Measurements from ENCODE around the gene TAOK1.

TAOK1 gene

DNA sequence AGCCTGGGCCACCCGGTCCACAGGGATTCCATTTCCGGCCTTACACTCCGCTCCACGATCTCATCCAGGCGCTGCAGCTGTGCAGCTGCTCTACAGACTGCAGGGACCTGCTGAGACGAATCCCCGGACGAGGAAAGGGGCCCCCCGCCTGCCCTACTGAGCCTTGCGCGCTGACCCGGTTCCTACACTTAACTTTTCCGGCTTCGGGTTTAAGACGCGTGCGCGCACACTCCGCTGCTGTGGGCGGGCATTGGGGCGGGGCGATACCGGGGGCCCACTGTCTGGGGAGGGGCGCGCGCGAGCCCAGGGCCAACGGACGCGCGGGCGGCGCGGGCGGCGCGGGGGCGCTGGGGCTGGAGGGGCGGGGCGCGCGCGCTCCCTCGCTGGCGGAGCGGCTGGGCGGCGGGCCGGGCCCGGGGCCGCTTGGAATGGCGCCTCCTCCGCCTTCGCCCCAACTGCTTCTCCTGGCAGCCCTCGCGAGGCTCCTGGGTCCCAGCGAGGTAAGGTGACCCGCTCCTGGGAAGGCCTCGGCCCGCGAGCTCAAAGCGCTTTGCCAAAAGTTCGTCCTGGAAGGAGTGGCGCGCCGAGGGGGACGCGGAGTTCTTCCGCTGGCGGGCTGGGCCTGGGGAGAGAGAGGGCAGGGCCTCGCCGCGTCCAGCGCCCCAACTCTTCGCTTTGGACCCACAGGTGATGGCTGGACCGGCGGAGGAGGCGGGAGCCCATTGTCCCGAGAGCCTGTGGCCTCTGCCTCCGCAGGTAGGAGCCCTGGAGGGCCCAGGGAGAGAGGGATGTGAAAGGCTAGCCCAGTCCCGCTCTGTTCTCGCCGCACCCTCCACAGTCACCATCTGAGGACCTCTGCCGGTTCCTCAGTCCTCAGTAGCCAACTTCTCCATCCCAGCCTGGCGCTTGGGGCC, 178.4 kb downstream of the TAOK1 start, which contains the start of gene TP53I13:
Gene TP53I13, plus strand, starts transcription at position 371 of the 914 bp plus-strand sequence. Its CDS starts 58 bp downstream, at position 429.
- Mint-ChIP-seq H3K4me3 (peak within 1 kb of the TSS; percentile 93), H3K27me3 (peaks cover 4% of the 10 kb centered on the region), H3K4me1 (peaks cover 40% of the 10 kb centered on the region), H3K36me3 (peaks cover 19% of the 10 kb centered on the region), H3K27ac (peak within 1 kb of the TSS; percentile 99), H3K9me3 (no peaks in the 10 kb centered on the region)
- CTCF ChIA-PET = interaction anchor here (1.4 to 6.1 kb wide), 5 partner anchors 15 to 525 kb away, joined by 3 to 31 read pairs (median 10); partner anchors contain the start of gene ANKRD13B
- peak; percentile 93 for DNase-seq

DNA sequence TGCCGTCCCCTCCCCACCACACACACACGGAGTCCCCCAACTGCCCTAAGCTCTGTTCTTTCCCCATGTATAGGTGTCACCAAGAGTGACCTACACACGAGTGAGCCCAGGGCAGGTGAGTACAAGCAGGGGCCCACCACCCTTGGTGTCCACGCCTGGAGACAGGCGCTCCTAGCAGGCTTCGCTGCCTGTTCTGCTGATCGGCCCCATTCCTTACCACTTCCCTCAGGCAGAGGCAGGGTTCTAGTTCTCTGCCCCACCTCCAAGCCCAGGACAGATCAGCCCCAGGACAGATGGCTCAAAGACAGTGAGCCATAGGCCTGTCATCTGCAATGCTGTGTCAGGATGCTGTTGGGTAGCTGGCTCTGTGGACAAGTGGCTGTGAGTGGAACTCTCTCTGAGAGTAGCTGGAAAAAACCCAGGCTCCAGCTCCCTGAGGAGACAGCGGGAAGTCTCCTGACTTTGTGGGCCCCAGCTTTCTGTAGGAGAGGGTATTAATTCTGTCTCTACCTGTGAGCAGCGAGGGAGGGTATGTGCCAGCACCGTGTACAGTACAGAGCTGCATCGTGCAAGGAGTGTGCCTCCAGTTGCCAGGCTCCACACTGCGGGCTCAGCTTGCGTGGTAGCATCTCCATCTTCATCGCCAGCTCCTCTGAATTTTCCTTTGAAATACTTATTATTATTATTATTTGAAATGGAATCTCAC, 179.2 kb downstream of the TAOK1 start:
- CTCF ChIA-PET = interaction anchor here (1.4 to 6.1 kb wide), 5 partner anchors 14 to 524 kb away, joined by 3 to 31 read pairs (median 11); partner anchors contain the start of gene ANKRD13B
- Mint-ChIP-seq H3K4me3 (peak overlapping the region; percentile 89), H3K4me1 (peaks cover 33% of the 10 kb centered on the region), H3K9me3 (no peaks in the 10 kb centered on the region), H3K36me3 (peaks cover 20% of the 10 kb centered on the region), H3K27ac (peak overlapping the region; percentile 85), H3K27me3 (peaks cover 4% of the 10 kb centered on the region)
- no peak for DNase-seq

DNA sequence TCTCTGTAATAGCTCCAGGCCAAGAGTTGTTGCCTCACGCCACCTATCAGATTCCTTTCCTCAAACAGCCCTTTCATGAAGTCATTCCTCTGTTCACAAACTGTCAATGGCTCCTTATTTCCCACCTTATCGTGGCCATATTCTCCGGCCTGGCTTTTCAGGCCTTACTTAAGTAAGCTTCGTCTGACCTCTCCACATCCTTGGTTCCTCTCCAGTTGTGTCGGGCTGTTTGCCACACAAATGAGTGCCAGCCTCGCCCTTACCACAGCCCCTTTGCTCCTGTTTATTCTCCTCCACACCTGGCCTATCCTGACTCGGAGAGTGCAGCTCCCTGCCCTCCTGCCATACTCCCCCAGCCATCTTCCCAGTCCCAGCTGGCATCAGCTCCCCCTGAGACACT, 180.4 kb downstream of the TAOK1 start:
- CTCF ChIA-PET = interaction anchor here (1.5 to 6.1 kb wide), 4 partner anchors 16 to 200 kb away, joined by 3 to 31 read pairs (median 10); no protein-coding TSS in a partner anchor
- Mint-ChIP-seq H3K9me3 (no peaks in the 10 kb centered on the region), H3K4me3 (peak overlapping the region; percentile 4), H3K27ac (peak overlapping the region; percentile 31), H3K27me3 (peaks cover 4% of the 10 kb centered on the region), H3K36me3 (peaks cover 25% of the 10 kb centered on the region), H3K4me1 (peaks cover 23% of the 10 kb centered on the region)
- DNase-seq = peak; percentile 14

DNA sequence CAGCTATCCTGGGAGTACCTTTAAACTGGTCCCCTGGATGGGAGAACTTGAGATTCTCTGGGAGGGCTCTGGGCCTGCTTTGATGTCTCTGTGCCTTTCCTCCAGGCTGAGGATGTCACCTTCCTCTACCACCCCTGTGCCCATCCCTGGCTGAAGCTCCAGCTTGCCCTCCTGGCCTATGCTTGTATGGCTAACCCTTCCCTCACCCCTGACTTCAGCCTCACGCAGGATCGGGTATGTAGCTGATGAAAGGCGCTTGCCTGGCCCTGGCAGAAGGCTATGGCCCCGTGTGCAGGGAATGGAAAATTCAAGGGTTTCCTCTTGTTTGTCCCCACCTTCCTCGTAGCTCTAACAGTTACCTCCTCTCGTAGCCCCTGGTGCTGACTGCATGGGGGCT, 181.3 kb downstream of the TAOK1 start:
- H3K4me3 Mint-ChIP-seq = no peak overlapping the region
- H3K36me3 Mint-ChIP-seq = peaks cover 27% of the 10 kb centered on the region
- H3K27me3 Mint-ChIP-seq = peaks cover 4% of the 10 kb centered on the region
- DNase-seq = peak; percentile 14
- peaks cover 16% of the 10 kb centered on the region for H3K4me1 Mint-ChIP-seq
- H3K27ac Mint-ChIP-seq = no peak overlapping the region
- no peaks in the 10 kb centered on the region for H3K9me3 Mint-ChIP-seq
- CTCF ChIA-PET = interaction anchor here (0.9 to 6.1 kb wide), 5 partner anchors 8 to 45 kb away, joined by 3 to 31 read pairs (median 6); partner anchors contain the start of gene ANKRD13B

DNA sequence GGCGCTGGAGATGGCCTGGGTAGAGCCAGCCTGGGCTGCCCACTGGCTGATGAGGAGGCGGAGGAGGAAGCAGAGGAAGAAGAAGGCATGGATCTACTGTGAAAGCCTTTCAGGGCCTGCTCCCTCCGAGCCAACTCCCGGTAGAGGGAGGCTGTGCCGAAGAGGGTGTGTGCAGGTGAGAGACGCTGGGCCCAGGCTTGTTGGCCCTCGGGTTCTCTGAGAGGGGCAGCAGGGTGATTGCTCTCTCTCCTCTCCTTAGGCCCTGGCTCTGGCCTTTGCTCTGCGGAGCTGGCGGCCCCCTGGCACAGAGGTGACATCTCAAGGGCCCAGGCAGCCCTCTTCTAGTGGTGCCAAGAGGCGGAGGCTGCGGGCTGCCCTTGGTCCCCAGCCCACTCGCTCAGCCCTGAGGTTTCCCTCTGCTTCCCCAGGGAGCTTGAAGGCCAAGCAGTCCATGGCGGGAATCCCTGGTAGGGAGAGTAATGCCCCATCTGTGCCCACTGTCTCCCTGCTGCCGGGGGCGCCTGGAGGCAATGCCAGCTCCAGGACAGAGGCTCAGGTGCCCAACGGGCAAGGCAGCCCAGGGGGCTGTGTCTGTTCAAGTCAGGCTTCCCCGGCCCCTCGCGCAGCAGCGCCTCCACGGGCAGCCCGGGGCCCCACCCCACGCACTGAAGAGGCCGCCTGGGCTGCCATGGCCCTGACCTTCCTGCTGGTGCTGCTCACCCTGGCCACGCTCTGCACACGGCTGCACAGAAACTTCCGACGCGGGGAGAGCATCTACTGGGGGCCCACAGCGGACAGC, 181.9 kb downstream of the TAOK1 start:
- peak; percentile 19 for DNase-seq
- no peak overlapping the region for H3K27ac Mint-ChIP-seq

DNA sequence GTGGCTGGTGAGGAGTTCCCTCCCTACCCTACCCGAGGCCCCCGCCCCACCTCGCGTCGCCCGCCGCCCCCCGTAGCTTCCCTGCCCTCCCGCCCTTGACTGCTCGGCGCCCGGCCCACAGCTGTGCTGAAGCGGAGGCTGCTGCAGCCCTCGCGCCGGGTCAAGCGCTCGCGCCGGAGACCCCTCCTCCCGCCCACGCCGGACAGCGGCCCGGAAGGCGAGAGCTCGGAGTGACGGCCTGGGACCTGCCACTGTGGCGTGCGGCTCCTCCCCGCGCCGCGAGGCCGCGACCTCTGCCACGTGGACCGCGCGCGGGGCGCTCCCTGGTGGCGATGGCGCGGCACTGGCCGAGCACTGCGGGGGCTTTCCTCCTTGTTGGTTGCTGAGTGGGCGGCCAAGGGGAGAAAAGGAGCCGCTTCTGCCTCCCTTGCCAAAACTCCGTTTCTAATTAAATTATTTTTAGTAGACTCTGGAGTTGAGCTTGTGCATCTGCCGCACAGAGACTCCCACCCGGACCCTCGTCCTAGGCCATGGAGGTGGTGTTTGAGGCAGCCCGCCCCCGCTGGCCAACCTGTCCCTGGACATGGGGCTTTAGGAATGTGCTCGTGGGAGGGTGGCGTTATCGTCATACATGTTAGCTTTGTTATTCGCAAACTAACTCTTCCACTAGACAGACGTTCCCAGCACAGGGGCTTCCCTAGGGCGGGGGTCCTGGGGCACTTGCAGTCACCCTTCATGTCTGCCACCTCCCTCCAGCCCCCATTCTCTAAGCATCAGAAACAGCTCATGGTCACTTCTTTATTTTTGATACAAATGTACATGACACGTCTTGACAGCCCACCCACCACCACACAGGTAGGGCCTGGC, 182.8 kb downstream of the TAOK1 start:
- Mint-ChIP-seq H3K4me1 (peaks cover 16% of the 10 kb centered on the region), H3K4me3 (no peak overlapping the region), H3K9me3 (no peaks in the 10 kb centered on the region), H3K27me3 (peaks cover 4% of the 10 kb centered on the region), H3K36me3 (peaks cover 32% of the 10 kb centered on the region), H3K27ac (no peak overlapping the region)
- DNase-seq = peak; percentile 56
- CTCF ChIA-PET = interaction anchor here (1.2 to 3.4 kb wide), 8 partner anchors 8 to 203 kb away, joined by 3 to 8 read pairs (median 4); partner anchors contain the start of gene ANKRD13B

More for the DNA sequence above, 181.9 kb downstream of the TAOK1 start:
- H3K4me1 Mint-ChIP-seq = peaks cover 16% of the 10 kb centered on the region
- peaks cover 4% of the 10 kb centered on the region for H3K27me3 Mint-ChIP-seq
- no peak overlapping the region for H3K4me3 Mint-ChIP-seq
- H3K9me3 Mint-ChIP-seq = no peaks in the 10 kb centered on the region
- CTCF ChIA-PET = interaction anchor here (0.9 to 3.4 kb wide), 9 partner anchors 8 to 202 kb away, joined by 3 to 8 read pairs (median 4); partner anchors contain the start of gene ANKRD13B
- H3K36me3 Mint-ChIP-seq = peaks cover 27% of the 10 kb centered on the region

DNA sequence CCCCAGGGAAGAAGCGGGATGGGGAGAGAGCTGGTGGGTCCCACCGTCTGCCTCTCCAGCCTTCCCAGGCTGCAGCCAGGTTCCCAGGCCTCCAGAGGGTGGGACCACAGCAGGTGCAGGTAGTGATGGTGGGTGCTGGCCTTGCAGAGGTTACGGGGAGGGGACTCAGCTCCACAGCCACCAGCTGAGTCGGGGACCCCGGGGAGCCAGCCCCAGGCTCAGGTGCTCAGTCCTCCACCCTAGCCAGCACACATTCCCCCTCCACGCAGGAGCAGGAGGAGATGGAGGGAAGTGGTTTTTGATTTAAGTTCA, 183.4 kb downstream of the TAOK1 start:
- Mint-ChIP-seq H3K36me3 (peaks cover 38% of the 10 kb centered on the region), H3K4me1 (peaks cover 16% of the 10 kb centered on the region), H3K9me3 (no peaks in the 10 kb centered on the region), H3K4me3 (no peak overlapping the region), H3K27me3 (peaks cover 4% of the 10 kb centered on the region), H3K27ac (no peak overlapping the region)
- CTCF ChIA-PET = interaction anchor here (1.2 to 3.4 kb wide), 5 partner anchors 18 to 204 kb away, joined by 4 to 8 read pairs (median 5); no protein-coding TSS in a partner anchor
- DNase-seq = no peak

DNA sequence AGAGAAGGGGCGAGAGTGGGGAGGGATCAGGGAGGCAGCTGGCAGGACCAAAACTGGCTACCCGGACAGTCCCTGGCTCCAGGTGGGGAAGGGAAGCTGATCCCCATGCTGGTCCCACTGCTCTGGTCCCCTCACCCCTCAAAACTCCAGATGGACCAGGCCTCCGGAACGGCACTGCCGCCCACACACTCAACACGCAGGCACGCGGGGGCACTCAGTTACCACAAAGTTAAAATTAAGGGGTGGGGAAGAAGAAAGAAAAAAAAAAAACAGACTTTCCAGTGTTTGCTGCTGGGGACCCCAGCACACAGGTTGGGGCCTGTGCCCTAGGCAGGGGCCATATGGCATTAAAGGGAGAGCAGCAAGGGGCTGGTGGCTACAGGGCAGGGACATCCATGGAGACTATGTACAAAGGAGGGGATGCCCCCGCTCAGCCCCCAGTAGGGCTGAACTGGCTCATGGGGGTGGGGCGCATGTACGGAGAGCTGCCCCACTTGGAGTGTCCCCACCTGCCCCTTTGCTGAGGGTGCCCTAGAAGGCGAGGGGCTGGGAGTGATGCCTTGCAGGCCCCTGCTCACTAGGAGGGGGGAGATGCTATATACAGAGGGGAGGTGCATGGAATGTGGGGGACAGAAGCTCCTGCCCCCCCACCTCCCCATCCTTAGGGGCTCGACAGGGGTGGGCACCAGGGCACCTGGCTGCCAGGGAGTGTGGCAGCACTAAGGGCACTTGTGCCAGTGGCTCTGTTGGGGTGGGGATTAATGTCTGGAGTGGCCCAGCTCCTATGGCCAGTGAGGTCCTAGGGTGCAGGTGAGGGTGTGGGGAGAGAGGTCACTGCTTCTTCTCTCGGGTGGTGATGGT, 183.9 kb downstream of the TAOK1 start:
- no peak overlapping the region for H3K27ac Mint-ChIP-seq
- H3K36me3 Mint-ChIP-seq = peaks cover 40% of the 10 kb centered on the region
- DNase-seq = peak; percentile 19
- CTCF ChIA-PET = interaction anchor here (1.7 to 3.4 kb wide), 3 partner anchors 17 to 204 kb away, joined by 5 to 8 read pairs (median 6); no protein-coding TSS in a partner anchor
- H3K9me3 Mint-ChIP-seq = no peaks in the 10 kb centered on the region
- H3K4me1 Mint-ChIP-seq = peaks cover 14% of the 10 kb centered on the region
- no peak overlapping the region for H3K4me3 Mint-ChIP-seq
- peaks cover 3% of the 10 kb centered on the region for H3K27me3 Mint-ChIP-seq

DNA sequence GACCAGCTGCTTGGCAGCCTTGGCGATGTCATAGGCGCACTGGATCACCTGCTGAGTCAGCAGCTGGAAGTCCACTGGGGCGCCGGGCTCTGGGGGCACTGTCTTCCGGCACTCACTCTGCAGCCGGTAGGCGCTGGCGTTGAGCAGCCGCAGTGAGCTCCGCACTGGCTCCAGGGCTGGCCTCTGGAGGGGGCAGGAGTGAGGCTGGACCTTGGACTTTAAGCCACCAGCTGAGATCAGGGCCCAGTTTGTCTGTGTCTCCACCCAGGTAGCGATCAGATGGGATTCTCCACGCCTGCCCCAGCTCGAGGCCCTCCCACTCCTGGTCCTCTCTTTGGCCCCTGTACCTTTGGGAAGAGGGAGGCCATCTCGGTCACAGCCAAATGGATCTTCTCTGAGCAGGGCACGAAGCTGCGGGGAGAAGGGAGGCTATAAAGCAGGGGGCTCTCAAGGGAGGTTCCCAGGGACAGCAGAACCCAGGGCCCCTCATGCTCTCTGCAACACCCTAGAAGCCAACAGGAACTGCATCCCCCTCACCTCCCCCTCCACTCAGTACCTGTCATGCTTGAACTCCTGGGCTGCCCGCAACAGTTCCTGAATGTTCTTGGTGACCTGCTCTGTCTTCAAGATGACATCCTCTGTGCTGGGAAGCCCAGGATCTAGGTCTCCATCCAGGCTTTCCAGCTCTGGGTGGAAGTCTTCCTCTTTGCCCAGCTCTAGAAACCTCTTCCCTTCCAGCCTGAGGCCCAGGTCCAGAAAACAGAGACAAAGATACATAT, 184.8 kb downstream of the TAOK1 start:
- no peak for DNase-seq
- H3K27me3 Mint-ChIP-seq = no peaks in the 10 kb centered on the region
- no peak overlapping the region for H3K4me3 Mint-ChIP-seq
- CTCF ChIA-PET = no interaction called here
- H3K36me3 Mint-ChIP-seq = peaks cover 44% of the 10 kb centered on the region
- H3K4me1 Mint-ChIP-seq = peaks cover 8% of the 10 kb centered on the region
- no peak overlapping the region for H3K27ac Mint-ChIP-seq
- no peaks in the 10 kb centered on the region for H3K9me3 Mint-ChIP-seq

DNA sequence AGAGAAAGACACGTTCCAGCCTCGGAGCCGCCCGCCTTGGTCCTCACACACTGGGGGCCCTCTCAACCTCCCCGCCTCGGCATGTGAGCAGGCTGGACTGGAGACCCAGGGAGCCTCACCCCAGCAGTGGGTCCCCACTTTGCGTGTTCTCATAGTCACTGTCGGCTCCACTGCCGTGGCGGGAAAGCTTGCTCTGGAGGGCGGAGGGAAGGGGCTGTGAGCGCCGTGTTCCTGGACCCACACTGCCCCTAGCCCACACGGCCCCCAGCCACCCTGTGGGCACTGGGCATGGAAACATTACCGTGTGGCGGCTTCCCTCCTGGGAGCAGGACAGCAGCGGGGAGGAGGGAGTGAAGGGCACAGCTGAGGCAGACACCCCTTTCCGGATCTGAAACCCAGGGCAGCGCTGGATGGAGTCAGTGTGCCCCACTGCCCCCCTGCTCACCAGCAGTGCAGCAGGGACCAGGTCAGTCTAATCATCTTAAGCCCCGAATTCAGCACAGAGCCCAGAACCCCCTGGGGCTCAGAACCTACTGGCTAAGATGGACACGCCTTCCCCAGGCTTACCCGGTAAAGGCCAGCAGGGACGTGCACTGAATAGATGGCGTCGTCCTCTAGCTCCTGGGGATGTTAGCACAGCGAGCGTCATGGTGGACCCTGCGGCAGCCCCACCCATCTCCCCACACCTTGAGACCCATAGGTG, 185.5 kb downstream of the TAOK1 start:
- peak; percentile 14 for DNase-seq
- no peaks in the 10 kb centered on the region for H3K9me3 Mint-ChIP-seq
- H3K4me1 Mint-ChIP-seq = peaks cover 12% of the 10 kb centered on the region
- H3K4me3 Mint-ChIP-seq = no peak overlapping the region
- peaks cover 46% of the 10 kb centered on the region for H3K36me3 Mint-ChIP-seq
- H3K27ac Mint-ChIP-seq = no peak overlapping the region
- H3K27me3 Mint-ChIP-seq = no peaks in the 10 kb centered on the region
- CTCF ChIA-PET = interaction anchor here (1.3 to 1.5 kb wide), 4 partner anchors 10 to 42 kb away, joined by 4 to 5 read pairs (median 4); no protein-coding TSS in a partner anchor
